Parietal lobe (tissue), 1 donor: ENCODE measurements around the gene IL34. TPM values are rescaled to one million over a fixed set of nuclear protein-coding genes. Genes with fewer than 3 reads are reported as not detected.

Experiments used
- total RNA-seq: library from RNA; depleted of rRNA; stranded (reverse); fragments of >200 nt; gene quantifications from one replicate; pipeline ENCODE4 v1.2.3, GENCODE V29; 2014

IL34 gene
- total RNA-seq = 2.8 TPM

DNA sequence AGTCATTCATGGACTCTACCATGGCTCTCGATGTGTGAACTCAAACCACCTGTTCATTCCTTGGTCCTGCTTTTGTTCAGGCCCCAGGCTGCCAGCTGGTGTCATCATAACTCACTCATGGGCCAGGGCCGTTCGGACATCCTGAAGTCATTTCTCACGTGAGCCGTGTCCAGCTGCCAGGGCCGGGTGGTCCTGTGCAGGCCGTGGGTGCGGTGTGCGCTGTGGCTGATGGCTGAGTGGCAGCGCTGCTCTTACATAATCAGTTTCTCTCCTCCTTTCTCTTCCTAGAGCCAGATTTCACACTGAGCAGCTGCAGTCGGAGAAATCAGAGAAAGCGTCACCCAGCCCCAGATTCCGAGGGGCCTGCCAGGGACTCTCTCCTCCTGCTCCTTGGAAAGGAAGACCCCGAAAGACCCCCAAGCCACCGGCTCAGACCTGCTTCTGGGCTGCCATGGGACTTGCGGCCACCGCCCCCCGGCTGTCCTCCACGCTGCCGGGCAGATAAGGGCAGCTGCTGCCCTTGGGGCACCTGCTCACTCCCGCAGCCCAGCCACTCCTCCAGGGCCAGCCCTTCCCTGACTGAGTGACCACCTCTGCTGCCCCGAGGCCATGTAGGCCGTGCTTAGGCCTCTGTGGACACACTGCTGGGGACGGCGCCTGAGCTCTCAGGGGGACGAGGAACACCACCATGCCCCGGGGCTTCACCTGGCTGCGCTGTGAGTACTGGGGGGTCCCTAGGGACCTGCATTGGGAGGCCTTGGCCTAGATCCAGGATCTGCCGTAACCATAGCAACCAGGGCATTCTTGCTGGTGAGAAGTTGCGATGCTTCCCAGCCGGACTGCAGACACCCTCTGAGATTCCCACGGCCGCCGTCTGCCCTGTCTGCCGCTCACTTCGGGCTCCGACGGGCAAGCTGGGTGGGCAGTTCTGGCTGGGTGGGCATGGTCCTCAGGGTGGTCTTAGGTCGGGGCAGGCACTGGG, at the start of gene IL34:
IL34 (plus strand) TSS at position 300 of the 982 bp plus-strand sequence; CDS start at position 689, 389 bp downstream.

DNA sequence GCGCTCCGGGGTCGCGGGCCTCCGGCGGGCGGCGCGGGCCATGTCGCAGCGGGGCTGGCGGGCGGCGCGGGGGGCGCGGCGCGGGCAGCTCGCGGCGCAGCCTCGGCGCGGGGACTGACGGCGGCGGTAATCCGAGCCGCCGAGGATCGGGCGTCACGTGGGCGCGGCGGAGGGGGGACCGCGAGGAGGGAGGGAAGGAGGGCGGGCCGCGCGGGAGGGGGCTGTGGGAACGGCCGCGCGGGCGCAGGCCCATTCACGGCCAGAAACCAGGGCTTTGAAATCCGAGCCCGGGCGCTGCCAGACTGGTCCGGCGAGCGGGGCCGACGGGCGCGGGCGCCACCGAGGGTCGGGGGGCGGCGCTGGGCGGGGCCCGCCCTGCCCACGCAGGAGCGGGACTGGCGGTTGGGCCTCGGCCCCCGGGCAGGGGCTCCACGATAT, 39.6 kb downstream of the IL34 start, which contains the start of gene MTSS2:
MTSS2 (minus strand) TSS at position 116 of the 438 bp plus-strand sequence. CDS start 262 bp downstream, outside the sequence.

Other genes with a start within 250 kb of the IL34 start
- 36.6 TPM for gene ST3GAL2, start 207.5 kb upstream of the IL34 start, total RNA-seq
- gene FCSK, start 192.0 kb upstream of the IL34 start, total RNA-seq = 13.5 TPM
- gene COG4, start 123.0 kb upstream of the IL34 start, total RNA-seq = 47.6 TPM
- 152 TPM for gene SF3B3, start 122.7 kb upstream of the IL34 start, total RNA-seq
- gene MTSS2, start 39.5 kb downstream of the IL34 start, total RNA-seq = 55.1 TPM
- 32.2 TPM for gene VAC14, start 154.6 kb downstream of the IL34 start, total RNA-seq